Right lobe of liver (tissue), 4 donors: Measurements from ENCODE around the gene ENOX1.

Source experiments
- POLR2A ChIP-seq: fragments of 450-650 bp; IDR thresholded peaks from one replicate; pipeline ENCODE4 v1.6.1; 2017; ENCODE audit warnings: antibody characterized with exemption, mild to moderate bottlenecking
- TF ChIP-seq, protein P1 (sequence below), 4 donors: fragments of 200-600 bp in 3 of 4; fragments of 450-650 bp in 1 of 4; IDR thresholded peaks; one replicate each; pipeline versions ENCODE4 v1.5.1 to v1.8.0; 2016 to 2022; ENCODE audit warnings: antibody characterized with exemption in 4 of 4, mild to moderate bottlenecking in 2 of 4
- donor health status: DM: no; HTN: no; CAD: no.
- donor health status: DM: no; HTN: no; CAD: no.
- donor health status: DM: no; HTN: yes; CAD: no.

- TF ChIP-seq, protein P1, sequence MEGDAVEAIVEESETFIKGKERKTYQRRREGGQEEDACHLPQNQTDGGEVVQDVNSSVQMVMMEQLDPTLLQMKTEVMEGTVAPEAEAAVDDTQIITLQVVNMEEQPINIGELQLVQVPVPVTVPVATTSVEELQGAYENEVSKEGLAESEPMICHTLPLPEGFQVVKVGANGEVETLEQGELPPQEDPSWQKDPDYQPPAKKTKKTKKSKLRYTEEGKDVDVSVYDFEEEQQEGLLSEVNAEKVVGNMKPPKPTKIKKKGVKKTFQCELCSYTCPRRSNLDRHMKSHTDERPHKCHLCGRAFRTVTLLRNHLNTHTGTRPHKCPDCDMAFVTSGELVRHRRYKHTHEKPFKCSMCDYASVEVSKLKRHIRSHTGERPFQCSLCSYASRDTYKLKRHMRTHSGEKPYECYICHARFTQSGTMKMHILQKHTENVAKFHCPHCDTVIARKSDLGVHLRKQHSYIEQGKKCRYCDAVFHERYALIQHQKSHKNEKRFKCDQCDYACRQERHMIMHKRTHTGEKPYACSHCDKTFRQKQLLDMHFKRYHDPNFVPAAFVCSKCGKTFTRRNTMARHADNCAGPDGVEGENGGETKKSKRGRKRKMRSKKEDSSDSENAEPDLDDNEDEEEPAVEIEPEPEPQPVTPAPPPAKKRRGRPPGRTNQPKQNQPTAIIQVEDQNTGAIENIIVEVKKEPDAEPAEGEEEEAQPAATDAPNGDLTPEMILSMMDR (IDR thresholded peaks at IDR 0.05): no peak
- TF ChIP-seq POLR2A: no peak
These were observed 353 bp downstream of the ENOX1 start for GRCh38 chr13:43786472-43786765.
